ENCODE results near the gene APBB1. TPM values are rescaled to one million over a fixed set of nuclear protein-coding genes. Genes with fewer than 3 reads are reported as not detected.
A peak's percentile ranks its signal among the peaks of the same experiment; 100 is the strongest.

Gene APBB1
- total and polyA plus RNA-seq, 10 donors: 18.6 to 42.4 (median 26.0) TPM

GRCh38 chr11:6403539-6403938 lies 15.4 kb downstream of the APBB1 start:
- TF ChIP-seq, protein P1, sequence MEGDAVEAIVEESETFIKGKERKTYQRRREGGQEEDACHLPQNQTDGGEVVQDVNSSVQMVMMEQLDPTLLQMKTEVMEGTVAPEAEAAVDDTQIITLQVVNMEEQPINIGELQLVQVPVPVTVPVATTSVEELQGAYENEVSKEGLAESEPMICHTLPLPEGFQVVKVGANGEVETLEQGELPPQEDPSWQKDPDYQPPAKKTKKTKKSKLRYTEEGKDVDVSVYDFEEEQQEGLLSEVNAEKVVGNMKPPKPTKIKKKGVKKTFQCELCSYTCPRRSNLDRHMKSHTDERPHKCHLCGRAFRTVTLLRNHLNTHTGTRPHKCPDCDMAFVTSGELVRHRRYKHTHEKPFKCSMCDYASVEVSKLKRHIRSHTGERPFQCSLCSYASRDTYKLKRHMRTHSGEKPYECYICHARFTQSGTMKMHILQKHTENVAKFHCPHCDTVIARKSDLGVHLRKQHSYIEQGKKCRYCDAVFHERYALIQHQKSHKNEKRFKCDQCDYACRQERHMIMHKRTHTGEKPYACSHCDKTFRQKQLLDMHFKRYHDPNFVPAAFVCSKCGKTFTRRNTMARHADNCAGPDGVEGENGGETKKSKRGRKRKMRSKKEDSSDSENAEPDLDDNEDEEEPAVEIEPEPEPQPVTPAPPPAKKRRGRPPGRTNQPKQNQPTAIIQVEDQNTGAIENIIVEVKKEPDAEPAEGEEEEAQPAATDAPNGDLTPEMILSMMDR (IDR thresholded peaks at IDR 0.05 in 8 of 11, conservative IDR thresholded peaks at IDR 0.05 in 3 of 11): no peak
- no peak for TF ChIP-seq POLR2AphosphoS5 (IDR thresholded peaks at IDR 0.05)
- no peak for TF ChIP-seq POLR2A (IDR thresholded peaks at IDR 0.05)
- intact Hi-C loops (cut with DNase I; ENCODE audit: low total_unique reads): no loop called here
- no peaks in the 10 kb centered on the region for H3K9me3 ChIP-seq
- peak; percentile 82 for DNase-seq
- peaks cover 0 to 35% (median 4%) of the 10 kb centered on the region in 6 donors for H3K36me3 ChIP-seq
- H3K27me3 ChIP-seq (replicated peaks in 1 of 7): no peaks in the 10 kb centered on the region
- H3K4me1 ChIP-seq: peaks cover 15 to 60% (median 41%) of the 10 kb centered on the region in 6 donors
- 90 to 100% (median 91%) methylated on average over 6 to 8 of the region's 8 CpGs for WGBS, 5 donors
- H3K27ac ChIP-seq: peak overlapping the region; percentile 31 to 87 (median 72)
- no peak overlapping the region for H3K4me3 ChIP-seq

GRCh38 chr11:6402561-6402981 lies 16.3 kb downstream of the APBB1 start:
- Histone ChIP-seq H3K27me3 (replicated peaks in 1 of 7) (no peaks in the 10 kb centered on the region), H3K9me3 (no peaks in the 10 kb centered on the region), H3K4me1 (peaks cover 15 to 64% (median 41%) of the 10 kb centered on the region in 6 donors), H3K36me3 (peaks cover 0 to 38% (median 4%) of the 10 kb centered on the region in 6 donors), H3K4me3 (peak overlapping the region in 4 of 8 donors; percentile 15 to 59 (median 24)), H3K27ac (peak overlapping the region; percentile 31 to 87 (median 72))
- peak in 2 of 3 donors; percentile 47 to 86 for TF ChIP-seq POLR2AphosphoS5 (IDR thresholded peaks at IDR 0.05)
- TF ChIP-seq, protein P1 (IDR thresholded peaks at IDR 0.05 in 8 of 11, conservative IDR thresholded peaks at IDR 0.05 in 3 of 11): no peak
- 29 to 38% (median 33%) methylated on average over 7 of the region's 7 CpGs for WGBS, 5 donors
- intact Hi-C loops (cut with DNase I; ENCODE audit: low total_unique reads): no loop called here
- no peak for DNase-seq

DNA sequence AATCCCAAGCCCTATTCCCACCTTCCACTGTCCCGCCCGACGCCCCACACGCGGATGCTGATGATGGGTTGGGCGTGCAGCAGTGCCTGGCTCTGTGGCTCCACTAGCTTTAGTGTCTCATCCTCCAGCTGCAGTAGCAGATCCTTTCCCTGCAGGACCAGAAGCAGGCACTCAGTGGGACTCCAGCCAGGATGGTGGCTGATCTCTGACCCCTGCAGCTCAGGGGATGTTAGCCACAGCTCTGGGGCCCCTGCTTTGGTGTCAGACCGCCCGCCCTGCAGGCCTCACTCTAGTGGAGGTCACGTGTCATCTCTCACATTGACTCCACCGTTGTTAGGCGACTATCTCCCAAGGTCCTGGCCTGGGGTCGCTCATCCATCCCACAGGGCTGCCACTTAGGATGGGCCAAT lies 16.8 kb downstream of the APBB1 start:
- 64 to 81% (median 70%) methylated on average over 10 to 12 of the region's 12 CpGs for WGBS, 5 donors
- peaks cover 15 to 64% (median 41%) of the 10 kb centered on the region in 6 donors for H3K4me1 ChIP-seq
- intact Hi-C loops (cut with DNase I; ENCODE audit: low total_unique reads): no loop called here
- H3K27me3 ChIP-seq (replicated peaks in 1 of 7): no peaks in the 10 kb centered on the region
- TF ChIP-seq, protein P1 (IDR thresholded peaks at IDR 0.05 in 8 of 11, conservative IDR thresholded peaks at IDR 0.05 in 3 of 11): no peak
- peak in 1 of 3 donors; percentile 24 for TF ChIP-seq POLR2AphosphoS5 (IDR thresholded peaks at IDR 0.05)
- H3K9me3 ChIP-seq: no peaks in the 10 kb centered on the region
- peak overlapping the region in 4 of 8 donors; percentile 15 to 59 (median 24) for H3K4me3 ChIP-seq
- H3K36me3 ChIP-seq: peaks cover 0 to 40% (median 4%) of the 10 kb centered on the region in 6 donors
- DNase-seq: no peak
- peak overlapping the region in 7 of 8 donors; percentile 43 to 87 (median 72) for H3K27ac ChIP-seq

GRCh38 chr11:6401464-6401863 lies 17.4 kb downstream of the APBB1 start:
- Histone ChIP-seq H3K36me3 (peaks cover 0 to 40% (median 4%) of the 10 kb centered on the region in 6 donors), H3K4me3 (peak overlapping the region in 1 of 8 donors; percentile 59), H3K27me3 (replicated peaks in 1 of 7) (no peaks in the 10 kb centered on the region), H3K4me1 (peaks cover 15 to 58% (median 41%) of the 10 kb centered on the region in 6 donors), H3K9me3 (no peaks in the 10 kb centered on the region), H3K27ac (peak overlapping the region in 4 of 8 donors; percentile 72 to 87 (median 77))
- TF ChIP-seq POLR2A (IDR thresholded peaks at IDR 0.05) (no peak), POLR2AphosphoS5 (IDR thresholded peaks at IDR 0.05) (no peak)
- TF ChIP-seq, protein P1 (IDR thresholded peaks at IDR 0.05 in 8 of 11, conservative IDR thresholded peaks at IDR 0.05 in 3 of 11): no peak
- intact Hi-C loops (cut with DNase I; ENCODE audit: low total_unique reads): no loop called here
- DNase-seq: no peak
- 90 to 95% (median 92%) methylated on average over 6 to 7 of the region's 7 CpGs for WGBS, 5 donors

Measured in spleen (tissue), 11 donors.